HL-60 (cell line): ENCODE results near the gene FBXO38.

Experiments used
- DNase-seq, 2 experiments: peaks; one replicate each; pipeline ENCODE4 v3.0.0-alpha.2; 2010 to 2020; ENCODE audit warnings: low read depth in 1 of 2, low spot score in 1 of 2
- H3K27ac ChIP-seq: fragments of 250-450 bp; sonication (Bioruptor Pico); replicated peaks from 2 replicates; pipeline ENCODE4 v1.5.1; 2020; ENCODE audit warnings: mild to moderate bottlenecking, moderate library complexity
- H3K27me3 ChIP-seq: fragments of 250-450 bp; sonication (Bioruptor Pico); 2 replicates; pipeline ENCODE4 v1.5.1; 2021; ENCODE audit warnings: mild to moderate bottlenecking, moderate library complexity; ENCODE audit not compliant: insufficient read depth, poor library complexity, severe bottlenecking
- H3K4me3 ChIP-seq: replicated peaks from 2 replicates; pipeline ENCODE4 v1.5.1; 2011; ENCODE audit warnings: mild to moderate bottlenecking, control low read depth, low read length; ENCODE audit not compliant: insufficient read depth
- CTCF ChIP-seq: IDR thresholded peaks from one replicate; pipeline ENCODE4 v1.5.1; 2011; ENCODE audit warnings: low read length, control low read depth, inconsistent platforms; ENCODE audit not compliant: insufficient read depth
- GABPA ChIP-seq: IDR thresholded peaks from 2 replicates; pipeline ENCODE4 v1.6.1; 2012; ENCODE audit warnings: low read depth
- POLR2AphosphoS5 ChIP-seq: IDR thresholded peaks from 2 replicates; pipeline ENCODE4 v1.6.1; 2012; ENCODE audit warnings: low read depth
- REST ChIP-seq: IDR thresholded peaks from 2 replicates; pipeline ENCODE4 v1.6.1; 2012; ENCODE audit warnings: low read depth; ENCODE audit not compliant: insufficient replicate concordance
- SPI1 ChIP-seq: IDR thresholded peaks from 2 replicates; pipeline ENCODE4 v1.6.1; 2012; ENCODE audit warnings: low read depth, mild to moderate bottlenecking, borderline replicate concordance

Gene FBXO38

GRCh38 chr5:148397968-148398595 is 14.3 kb downstream of the FBXO38 start:
- DNase-seq, result peak; percentile 58 to 79
- H3K4me3 ChIP-seq, result no peak overlapping the region
- peak overlapping the region; percentile 53 for H3K27ac ChIP-seq
- H3K27me3 ChIP-seq, result no peaks in the 10 kb centered on the region
- TF ChIP-seq GABPA (no peak), SPI1 (0 out of 2 replicates have a peak, but pooled peaks have one; percentile 8)

- Histone ChIP-seq H3K27me3 (no peaks in the 10 kb centered on the region), H3K4me3 (no peak overlapping the region), H3K27ac (0 out of 2 replicates have a peak overlapping the region, but pooled peaks have one; percentile 53)
- no peak for TF ChIP-seq CTCF
- no peak for DNase-seq
Measured at GRCh38 chr5:148398698-148399121, 15.0 kb downstream of the FBXO38 start.

GRCh38 chr5:148401604-148402003 is 17.8 kb downstream of the FBXO38 start:
- Histone ChIP-seq H3K27ac (no peak overlapping the region), H3K4me3 (no peak overlapping the region), H3K27me3 (no peaks in the 10 kb centered on the region)
- TF ChIP-seq POLR2AphosphoS5, result no peak
- no peak for DNase-seq

- TF ChIP-seq SPI1, result peak; percentile 99
- TF ChIP-seq REST, result no peak
- no peaks in the 10 kb centered on the region for H3K27me3 ChIP-seq
- peak in 1 of 2 experiments; percentile 11 for DNase-seq
- H3K4me3 ChIP-seq, result no peak overlapping the region
- no peak overlapping the region; the same call in 1 of the 2 replicates for H3K27ac ChIP-seq
Measured at GRCh38 chr5:148403344-148403743, 19.6 kb downstream of the FBXO38 start.

DNA sequence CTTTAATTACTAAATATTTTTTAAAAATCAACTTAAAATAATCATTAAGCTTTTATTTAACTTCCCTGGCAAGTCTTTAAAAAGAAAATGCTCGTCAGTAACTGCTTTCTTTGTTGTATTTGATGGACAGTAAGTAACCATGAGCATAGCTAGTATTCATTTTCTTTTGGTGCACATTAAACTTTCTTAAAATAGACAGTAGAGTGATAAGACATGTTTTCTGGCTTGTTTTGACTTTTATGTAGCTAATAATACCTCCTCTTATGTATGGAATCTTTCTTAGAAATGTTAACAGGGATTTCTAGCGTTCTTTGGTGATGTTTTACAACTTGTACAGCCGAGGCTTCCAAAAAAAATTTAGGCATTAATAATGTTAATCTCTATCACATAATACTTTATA is 22.6 kb downstream of the FBXO38 start:
- DNase-seq, result no peak
- Histone ChIP-seq H3K4me3 (no peak overlapping the region), H3K27me3 (no peaks in the 10 kb centered on the region), H3K27ac (no peak overlapping the region)
- TF ChIP-seq GABPA (no peak), CTCF (no peak), POLR2AphosphoS5 (no peak), REST (no peak), SPI1 (no peak)
